PC-3 (cell line): Measurements from ENCODE around the gene STARD7.

Experiments used
- CTCF ChIP-seq: fragments of 300-600 bp; sonication (generic); conservative IDR thresholded peaks from 2 replicates; pipeline ENCODE4 v1.5.1; 2017; ENCODE audit warnings: antibody characterized with exemption, low read depth, mild to moderate bottlenecking, low read length
- EZH2 ChIP-seq: fragments of 300-600 bp; sonication (generic); IDR thresholded peaks from one replicate; pipeline ENCODE4 v1.6.1; 2017; ENCODE audit warnings: antibody characterized with exemption, mild to moderate bottlenecking, low read length; ENCODE audit not compliant: unreplicated experiment
- EZH2phosphoT487 ChIP-seq: fragments of 300-600 bp; sonication (generic); IDR thresholded peaks from 2 replicates; pipeline ENCODE4 v1.6.1; 2018; ENCODE audit warnings: mild to moderate bottlenecking, antibody characterized with exemption, low read length, borderline replicate concordance

DNA sequence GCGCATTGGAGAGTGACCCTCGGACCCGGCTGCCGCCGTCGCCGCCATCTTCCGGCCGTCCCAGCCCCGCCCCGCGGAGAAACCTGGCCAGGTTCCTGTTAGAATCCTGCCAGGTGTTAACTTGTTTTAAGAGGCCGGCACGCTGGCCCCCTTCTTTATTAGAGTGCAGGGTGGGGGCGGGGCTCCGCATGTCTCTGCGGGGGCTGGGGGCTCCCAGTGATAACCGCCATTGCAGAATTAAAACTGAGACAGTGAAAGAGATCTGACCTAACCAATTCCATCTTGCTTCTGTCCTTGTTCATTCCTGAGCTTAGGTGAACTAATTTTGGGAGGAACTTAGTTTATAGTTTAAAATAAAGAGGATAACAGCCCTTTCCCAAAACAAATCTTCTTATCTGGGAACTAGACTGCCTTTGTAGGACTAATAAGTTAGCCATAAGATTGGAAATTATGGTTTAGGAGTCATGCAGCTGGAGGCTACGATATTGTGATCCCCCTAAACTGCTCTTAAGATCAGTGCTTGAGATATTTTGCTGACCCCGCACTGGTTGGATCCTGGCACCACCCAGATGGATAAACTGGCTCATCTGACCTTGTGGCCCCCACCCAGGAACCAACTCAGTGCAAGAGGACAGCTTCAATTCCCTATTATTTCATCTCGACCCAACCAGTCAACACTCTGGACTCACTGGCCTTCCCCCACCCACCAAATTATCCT is 543 bp upstream of the STARD7 start:
- no peak for TF ChIP-seq CTCF
- no peak for TF ChIP-seq EZH2
- TF ChIP-seq EZH2phosphoT487: no peak
